SU-DHL-6 (cell line): Measurements from ENCODE around the gene SNTG2.
"Not testable (repeated sequence)": the region's sequence is repeated elsewhere in the genome, so short reads cannot be mapped to it uniquely, and the experiment has no call there.

Source experiments
- H2AFZ ChIP-seq: fragments of 200-600 bp; sonication (generic); 2 replicates; pipeline ENCODE4 v1.6.1; 2014; ENCODE audit warnings: low read depth, mild to moderate bottlenecking, moderate library complexity, mixed read lengths, antibody characterized with exemption, low read length; ENCODE audit not compliant: severe bottlenecking
- H3F3A ChIP-seq: fragments of 200-600 bp; shearing (Covaris generic); 2 replicates; pipeline ENCODE4 v1.6.0; 2016; ENCODE audit warnings: antibody characterized with exemption, mild to moderate bottlenecking; ENCODE audit not compliant: insufficient read depth
- H3K27ac ChIP-seq: fragments of 200-600 bp; sonication (generic); 2 replicates; pipeline ENCODE4 v1.5.1; 2016; ENCODE audit warnings: low read depth, mild to moderate bottlenecking, low read length, moderate library complexity, mixed read lengths
- H3K27me3 ChIP-seq: fragments of 200-600 bp; sonication (generic), shearing (Covaris generic); 2 replicates; pipeline ENCODE4 v1.6.0; 2014; ENCODE audit warnings: mild to moderate bottlenecking, low read length
- H3K36me3 ChIP-seq: fragments of 200-600 bp; sonication (generic); 2 replicates; pipeline ENCODE4 v1.6.1; 2014; ENCODE audit warnings: mild to moderate bottlenecking, low read length, mixed read lengths
- H3K4me2 ChIP-seq: fragments of 300-600, 200-600 bp; shearing (Covaris generic), sonication (generic); 2 replicates; pipeline ENCODE4 v1.6.0; 2014; ENCODE audit warnings: low read length, low read depth, mild to moderate bottlenecking; ENCODE audit not compliant: poor library complexity, severe bottlenecking
- H3K4me3 ChIP-seq: fragments of 200-600 bp; sonication (generic); 2 replicates; pipeline ENCODE4 v1.5.1; 2014; ENCODE audit warnings: antibody characterized with exemption, low read length, mild to moderate bottlenecking, mixed read lengths; ENCODE audit not compliant: insufficient read depth, poor library complexity, severe bottlenecking
- H3K79me2 ChIP-seq: fragments of 200-600 bp; sonication (generic); 2 replicates; pipeline ENCODE4 v1.6.1; 2014; ENCODE audit warnings: mild to moderate bottlenecking, low read length, moderate library complexity; ENCODE audit not compliant: insufficient read depth
- H3K9ac ChIP-seq: fragments of 200-600 bp; sonication (generic); 2 replicates; pipeline ENCODE4 v1.7.0; 2014; ENCODE audit warnings: mild to moderate bottlenecking, low read length
- H3K9me2 ChIP-seq: fragments of 200-600 bp; sonication (generic); replicated peaks from 2 replicates; pipeline ENCODE4 v1.6.1; 2014; ENCODE audit warnings: low read length; ENCODE audit not compliant: insufficient read depth
- H3K9me3 ChIP-seq: fragments of 200-600 bp; sonication (generic); 2 replicates; pipeline ENCODE4 v1.6.1; 2014; ENCODE audit warnings: low read length, mixed read lengths; ENCODE audit not compliant: insufficient read depth
- H4K20me1 ChIP-seq: fragments of 200-600 bp; sonication (generic); 2 replicates; pipeline ENCODE4 v1.6.1; 2014; ENCODE audit warnings: low read depth, mild to moderate bottlenecking, antibody characterized with exemption, low read length, moderate library complexity, mixed read lengths
- EZH2phosphoT487 ChIP-seq: fragments of 200-600 bp; sonication (generic), shearing (Covaris generic); conservative IDR thresholded peaks from 2 replicates; pipeline ENCODE4 v1.6.1; 2018; ENCODE audit warnings: mild to moderate bottlenecking, antibody characterized with exemption, low read length, moderate library complexity, mixed read lengths
- TF ChIP-seq, protein P1 (sequence below): fragments of 200-600 bp; sonication (generic); IDR thresholded peaks from one replicate; pipeline ENCODE4 v1.5.1; 2017; ENCODE audit warnings: antibody characterized with exemption, mild to moderate bottlenecking, low read length, moderate library complexity; ENCODE audit not compliant: insufficient read depth, poor library complexity, severe bottlenecking

The SNTG2 gene

DNA sequence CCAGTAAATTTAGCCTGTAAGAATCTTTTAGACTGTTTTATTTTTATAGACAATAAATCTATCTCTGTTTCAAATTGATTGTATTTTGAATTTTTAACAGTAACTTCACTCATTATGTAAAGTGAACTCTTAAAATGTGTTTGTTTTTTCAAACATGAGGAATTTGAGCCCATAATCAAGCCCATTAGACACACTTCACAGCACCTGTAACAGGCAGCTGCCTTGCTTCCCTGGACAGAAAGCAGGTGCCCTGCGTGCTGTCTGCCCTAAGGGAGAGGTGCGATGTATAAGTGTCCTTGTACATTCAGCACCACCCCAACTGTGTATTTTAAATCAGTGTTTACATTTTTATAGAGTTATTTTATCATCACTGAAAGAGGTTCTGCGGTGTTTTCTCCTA lies 276.1 kb downstream of the SNTG2 start:
- no peak for TF ChIP-seq EZH2phosphoT487
- TF ChIP-seq, protein P1, sequence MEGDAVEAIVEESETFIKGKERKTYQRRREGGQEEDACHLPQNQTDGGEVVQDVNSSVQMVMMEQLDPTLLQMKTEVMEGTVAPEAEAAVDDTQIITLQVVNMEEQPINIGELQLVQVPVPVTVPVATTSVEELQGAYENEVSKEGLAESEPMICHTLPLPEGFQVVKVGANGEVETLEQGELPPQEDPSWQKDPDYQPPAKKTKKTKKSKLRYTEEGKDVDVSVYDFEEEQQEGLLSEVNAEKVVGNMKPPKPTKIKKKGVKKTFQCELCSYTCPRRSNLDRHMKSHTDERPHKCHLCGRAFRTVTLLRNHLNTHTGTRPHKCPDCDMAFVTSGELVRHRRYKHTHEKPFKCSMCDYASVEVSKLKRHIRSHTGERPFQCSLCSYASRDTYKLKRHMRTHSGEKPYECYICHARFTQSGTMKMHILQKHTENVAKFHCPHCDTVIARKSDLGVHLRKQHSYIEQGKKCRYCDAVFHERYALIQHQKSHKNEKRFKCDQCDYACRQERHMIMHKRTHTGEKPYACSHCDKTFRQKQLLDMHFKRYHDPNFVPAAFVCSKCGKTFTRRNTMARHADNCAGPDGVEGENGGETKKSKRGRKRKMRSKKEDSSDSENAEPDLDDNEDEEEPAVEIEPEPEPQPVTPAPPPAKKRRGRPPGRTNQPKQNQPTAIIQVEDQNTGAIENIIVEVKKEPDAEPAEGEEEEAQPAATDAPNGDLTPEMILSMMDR = no peak
- Histone ChIP-seq H3F3A (no peaks in the 10 kb centered on the region), H3K27ac (no peak overlapping the region), H3K9me3 (no peaks in the 10 kb centered on the region), H3K36me3 (no peaks in the 10 kb centered on the region), H3K4me2 (no peak overlapping the region), H3K27me3 (no peaks in the 10 kb centered on the region), H3K9me2 (no peaks in the 10 kb centered on the region), H3K4me3 (no peak overlapping the region), H2AFZ (no peak overlapping the region), H4K20me1 (no peaks in the 10 kb centered on the region), H3K9ac (no peak overlapping the region), H3K79me2 (no peaks in the 10 kb centered on the region)

DNA sequence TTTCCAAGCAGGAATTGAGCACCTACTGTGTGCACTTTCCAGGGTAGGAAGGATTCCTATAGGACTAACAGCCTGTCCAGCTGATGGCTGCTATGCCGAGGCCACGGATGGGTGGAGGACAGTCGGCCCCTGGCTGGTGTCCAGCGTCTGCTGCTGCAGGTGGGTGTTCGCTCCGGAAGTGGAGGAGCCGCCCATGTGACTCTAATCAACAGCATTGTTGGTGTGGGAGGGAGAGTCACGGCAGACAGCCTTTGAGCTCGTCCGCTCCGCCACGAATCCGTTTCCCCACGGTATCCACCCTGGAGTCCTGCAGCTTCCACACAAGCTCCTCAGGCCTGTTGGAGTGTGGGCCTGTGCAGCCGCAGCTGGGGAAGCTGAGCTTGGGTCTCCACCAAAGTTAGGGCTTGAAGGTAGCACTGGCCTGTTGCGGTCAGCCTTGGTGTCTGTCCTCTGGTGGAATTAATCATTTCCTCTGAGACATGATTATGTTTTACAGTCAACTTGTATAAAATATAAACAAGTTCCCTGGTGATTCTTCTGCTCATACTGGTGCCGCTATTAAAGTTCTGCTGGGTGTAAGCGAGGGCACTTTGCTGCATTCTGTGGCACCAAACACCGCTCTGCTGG lies 276.7 kb downstream of the SNTG2 start:
- TF ChIP-seq, protein P1 = no peak
- no peak for TF ChIP-seq EZH2phosphoT487
- H4K20me1 ChIP-seq = no peaks in the 10 kb centered on the region
- no peaks in the 10 kb centered on the region for H3K79me2 ChIP-seq
- H3F3A ChIP-seq = no peaks in the 10 kb centered on the region
- H3K27me3 ChIP-seq = no peaks in the 10 kb centered on the region
- H3K4me3 ChIP-seq = no peak overlapping the region
- H3K9ac ChIP-seq = no peak overlapping the region
- H3K36me3 ChIP-seq = no peaks in the 10 kb centered on the region
- H3K9me2 ChIP-seq = no peaks in the 10 kb centered on the region
- H2AFZ ChIP-seq = no peak overlapping the region
- H3K27ac ChIP-seq = no peak overlapping the region
- no peak overlapping the region for H3K4me2 ChIP-seq
- H3K9me3 ChIP-seq = no peaks in the 10 kb centered on the region

DNA sequence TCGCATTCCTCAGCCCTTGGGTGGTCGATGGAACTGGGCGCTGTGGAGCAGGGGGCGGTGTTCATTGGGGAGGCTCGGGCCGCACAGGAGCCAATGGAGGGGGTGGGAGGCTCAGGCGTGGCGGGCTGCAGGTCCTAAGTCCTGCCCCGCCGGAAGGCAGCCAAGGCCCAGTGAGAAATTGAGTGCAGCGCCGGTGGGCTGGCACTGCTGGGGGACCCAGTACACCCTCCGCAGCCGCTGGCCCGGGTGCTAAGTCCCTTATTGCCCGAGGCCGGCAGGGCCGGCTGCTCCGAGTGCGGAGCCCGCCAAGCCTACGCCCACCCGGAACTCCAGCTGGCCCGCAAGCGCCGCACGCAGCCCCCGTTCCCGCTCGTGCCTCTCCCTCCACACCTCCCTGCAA lies 278.9 kb downstream of the SNTG2 start:
- not testable (repeated sequence) for H3K79me2 ChIP-seq, H3K9me3 ChIP-seq, H3K9me2 ChIP-seq, H3K4me3 ChIP-seq, H3K4me2 ChIP-seq, H3K27ac ChIP-seq, H3F3A ChIP-seq, H3K9ac ChIP-seq, H2AFZ ChIP-seq, H3K36me3 ChIP-seq, H4K20me1 ChIP-seq, H3K27me3 ChIP-seq

DNA sequence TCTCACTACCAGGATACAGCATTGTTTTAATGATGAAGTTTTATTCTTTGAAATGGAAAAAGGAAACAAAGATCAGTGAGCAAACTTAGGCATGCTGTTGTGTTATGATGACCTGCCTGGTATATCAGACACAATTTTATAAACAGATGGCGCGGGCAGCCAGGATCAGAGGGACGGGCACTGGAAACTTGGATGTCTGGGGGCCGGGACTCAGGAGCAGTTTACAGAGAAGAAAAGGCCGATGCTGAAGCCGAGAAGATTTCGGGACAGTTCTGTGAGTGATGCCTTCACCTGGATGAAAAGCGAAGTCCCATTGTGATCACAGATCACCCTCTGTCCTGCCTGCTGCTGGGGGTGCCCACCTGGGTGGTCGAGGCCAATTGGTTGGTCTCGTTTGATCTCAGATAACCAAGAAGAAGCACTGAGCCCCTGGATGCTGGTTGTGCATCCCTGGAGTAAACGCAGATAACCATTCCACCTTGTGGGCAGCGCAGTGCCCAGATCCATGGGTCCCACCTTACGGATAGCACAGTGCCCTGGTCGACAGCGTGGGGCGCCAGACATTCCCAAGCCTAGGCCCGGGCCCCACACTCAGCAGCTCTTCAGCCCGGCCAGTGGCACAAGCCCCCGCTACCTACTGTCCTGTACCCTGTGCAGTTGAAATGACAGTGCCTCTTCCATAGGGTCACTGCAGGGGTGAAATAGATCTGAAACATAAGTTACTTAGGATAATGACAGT lies 279.7 kb downstream of the SNTG2 start:
- H3K27me3 ChIP-seq = no peaks in the 10 kb centered on the region
- no peaks in the 10 kb centered on the region for H3K36me3 ChIP-seq
- no peaks in the 10 kb centered on the region for H3K9me3 ChIP-seq
- no peaks in the 10 kb centered on the region for H4K20me1 ChIP-seq
- H3K27ac ChIP-seq = no peak overlapping the region
- H3K4me2 ChIP-seq = no peak overlapping the region
- H3K4me3 ChIP-seq = no peak overlapping the region
- no peaks in the 10 kb centered on the region for H3K9me2 ChIP-seq
- H3K79me2 ChIP-seq = no peaks in the 10 kb centered on the region
- TF ChIP-seq EZH2phosphoT487 = no peak
- TF ChIP-seq, protein P1 = no peak
- H3K9ac ChIP-seq = no peak overlapping the region
- no peak overlapping the region for H2AFZ ChIP-seq
- no peaks in the 10 kb centered on the region for H3F3A ChIP-seq
